H1 (cell line): ENCODE results near the gene XIAP. TPM values are rescaled to one million over a fixed set of nuclear protein-coding genes. Genes with fewer than 3 reads are reported as not detected.

Experiments
- CHD1 ChIP-seq: IDR thresholded peaks from 2 replicates; pipeline ENCODE4 v1.6.1; 2012; ENCODE audit warnings: low read depth, low read length, improper control_type of control experiment
- MAX ChIP-seq: IDR thresholded peaks from 2 replicates; pipeline ENCODE4 v1.6.1; 2012; ENCODE audit warnings: inconsistent platforms
- POLR2A ChIP-seq, 2 experiments: IDR thresholded peaks; 1 replicate in 1 of 2; 2 replicates in 1 of 2; pipeline ENCODE4 v1.6.1; 2011; ENCODE audit warnings: low read depth in 2 of 2, low read length in 2 of 2, mild to moderate bottlenecking in 2 of 2; ENCODE audit errors: control extremely low read depth in 1 of 2
- RBBP5 ChIP-seq: IDR thresholded peaks from 2 replicates; pipeline ENCODE4 v1.7.1; 2012; ENCODE audit warnings: low read depth, mild to moderate bottlenecking, inconsistent platforms, low read length, moderate library complexity, borderline replicate concordance
- SIX5 ChIP-seq: IDR thresholded peaks from 2 replicates; pipeline ENCODE4 v1.6.1; 2011; ENCODE audit warnings: mild to moderate bottlenecking, low read depth, low read length
- TAF1 ChIP-seq: IDR thresholded peaks from 2 replicates; pipeline ENCODE4 v1.6.1; 2011; ENCODE audit warnings: mild to moderate bottlenecking, low read depth, low read length
- ZNF274 ChIP-seq: IDR thresholded peaks from 2 replicates; pipeline ENCODE4 v1.7.0; 2012; ENCODE audit warnings: low read length, borderline replicate concordance; ENCODE audit errors: extremely low read depth
- polyA plus RNA-seq, 7 experiments: library from polyadenylated mRNA; depleted of rRNA in 3 of 7; stranded (reverse) in 5 of 7; unstranded in 2 of 7; fragments of >200 nt in 5 of 7; fragments of 200-250 nt in 2 of 7; gene quantifications; 1 replicate in 5 of 7; 2 replicates in 1 of 7; 4 replicates in 1 of 7; pipeline versions ENCODE4 v1.2.1 to v1.2.3, GENCODE V29; 2011 to 2013; ENCODE audit warnings: missing spikeins in 2 of 7, mixed read lengths in 2 of 7
- total RNA-seq: library from RNA; stranded (reverse); fragmentation: NEBNext Ultra II Directional; extraction: Animal tissue kit (Norgen Biotek cat#: 25700); gene quantifications from 2 replicates; pipeline ENCODE4 v1.2.1, GENCODE V29; 2021

XIAP gene
- total and polyA plus RNA-seq, 2 of the 8 experiments (the other 6 are each of a cell fraction or from before 2014, with no cell fraction given) = 5.9 to 44.7 TPM

DNA sequence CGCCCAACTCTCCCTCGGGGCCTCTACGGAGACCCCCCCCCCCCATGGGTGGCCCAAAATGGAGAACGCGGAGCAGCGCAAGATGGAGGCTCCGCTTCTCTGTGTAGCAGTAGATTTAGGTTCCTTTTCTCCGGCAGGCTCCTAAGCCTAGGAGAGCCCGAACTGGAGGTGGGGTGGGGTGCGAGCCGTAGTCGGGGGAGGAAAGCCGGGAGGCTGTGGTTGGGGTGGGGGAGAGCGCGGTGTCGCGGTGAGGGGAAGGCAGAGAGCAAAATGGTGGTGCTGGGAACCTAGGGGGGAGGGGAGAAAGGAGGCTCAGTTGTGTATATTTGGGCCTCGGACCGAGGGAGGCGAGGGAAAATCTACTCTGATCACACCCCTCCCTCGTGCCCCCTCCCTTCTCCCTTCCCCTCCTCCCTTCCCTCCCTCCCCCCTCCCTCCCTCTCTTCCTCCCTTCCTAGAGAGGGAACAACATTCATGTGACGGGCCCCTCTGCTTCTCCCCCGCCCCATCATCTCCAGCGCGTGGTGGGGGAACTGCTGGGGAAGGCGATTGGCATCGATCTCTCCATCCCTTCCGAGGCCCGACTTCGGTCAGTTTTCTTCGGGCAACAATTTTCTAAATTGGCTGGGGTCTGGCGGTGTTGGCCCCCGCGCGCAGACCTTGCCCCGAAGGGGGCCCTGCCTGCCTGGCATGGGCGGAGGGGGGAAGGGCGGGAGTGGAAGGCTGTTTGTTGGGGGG, 101.6 kb downstream of the XIAP start, which contains the start of gene STAG2 (continued):
- TF ChIP-seq RBBP5 (no peak), POLR2A (IDR thresholded peaks at IDR 0.05; ENCODE audit: control extremely low read depth in 1 of 2, low read depth in 2 of 2, low read length in 2 of 2) (peak; percentile 36 to 73), TAF1 (peak; percentile 48), ZNF274 (no peak), SIX5 (no peak), MAX (peak; percentile 51), CHD1 (no peak)
